Ureter (tissue), 1 donor: ENCODE measurements around the gene ANK3. TPM values are rescaled to one million over a fixed set of nuclear protein-coding genes. Genes with fewer than 3 reads are reported as not detected.

Experiments
- DNase-seq: peaks from one replicate; pipeline ENCODE4 v3.0.0-alpha.2; 2020; ENCODE audit warnings: low spot score
- total RNA-seq: library from RNA; stranded (reverse); gene quantifications from one replicate; pipeline ENCODE4 v1.2.4, GENCODE V29; 2023
- donor health status: DM: yes; HTN: yes; CAD: no.

Gene ANK3
- total RNA-seq, 1 donor from 2014 or later, result 86.0 TPM

DNA sequence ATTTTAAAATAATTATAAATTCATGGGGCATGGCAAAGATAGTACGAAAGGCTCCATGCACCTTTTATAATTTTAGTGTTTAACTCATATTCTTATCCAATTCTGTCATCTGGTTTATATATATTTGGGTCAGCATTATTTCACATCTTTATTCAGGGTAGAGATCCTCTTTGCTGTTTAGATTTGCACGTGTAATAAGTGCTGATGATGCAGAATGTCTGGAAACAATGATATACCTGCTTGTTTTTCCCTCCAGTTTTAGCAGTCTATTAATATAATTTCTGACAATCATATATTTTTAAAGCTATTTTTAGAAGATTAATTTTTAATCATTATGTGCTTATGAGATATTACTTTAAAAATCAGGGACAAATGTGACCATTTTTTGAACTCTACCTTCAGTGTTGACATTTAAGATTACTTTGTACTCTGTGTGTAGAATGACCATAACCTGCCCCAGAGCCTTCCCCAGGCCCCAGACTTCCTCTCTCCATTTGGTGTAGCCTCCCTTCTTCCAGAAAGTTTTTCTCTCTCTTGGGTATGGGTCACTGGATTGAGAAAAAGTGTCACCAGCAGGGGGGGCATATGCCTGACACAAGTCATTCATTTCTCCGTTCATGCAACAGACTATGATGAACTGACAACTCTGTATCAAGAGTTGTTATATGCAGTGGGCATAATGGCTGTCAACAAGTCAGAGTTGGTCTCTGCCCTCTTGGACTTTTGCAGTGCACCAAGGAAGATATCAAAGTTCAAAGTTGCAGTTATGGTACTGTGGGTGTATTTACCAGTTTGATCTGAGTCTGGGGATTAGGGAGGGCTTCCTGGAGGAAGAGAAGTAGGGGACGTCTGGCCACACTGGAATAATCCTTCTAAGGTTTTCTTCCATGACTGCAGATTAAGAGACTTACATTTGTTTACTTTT, 290.7 kb downstream of the ANK3 start:
- no peak for DNase-seq

DNA sequence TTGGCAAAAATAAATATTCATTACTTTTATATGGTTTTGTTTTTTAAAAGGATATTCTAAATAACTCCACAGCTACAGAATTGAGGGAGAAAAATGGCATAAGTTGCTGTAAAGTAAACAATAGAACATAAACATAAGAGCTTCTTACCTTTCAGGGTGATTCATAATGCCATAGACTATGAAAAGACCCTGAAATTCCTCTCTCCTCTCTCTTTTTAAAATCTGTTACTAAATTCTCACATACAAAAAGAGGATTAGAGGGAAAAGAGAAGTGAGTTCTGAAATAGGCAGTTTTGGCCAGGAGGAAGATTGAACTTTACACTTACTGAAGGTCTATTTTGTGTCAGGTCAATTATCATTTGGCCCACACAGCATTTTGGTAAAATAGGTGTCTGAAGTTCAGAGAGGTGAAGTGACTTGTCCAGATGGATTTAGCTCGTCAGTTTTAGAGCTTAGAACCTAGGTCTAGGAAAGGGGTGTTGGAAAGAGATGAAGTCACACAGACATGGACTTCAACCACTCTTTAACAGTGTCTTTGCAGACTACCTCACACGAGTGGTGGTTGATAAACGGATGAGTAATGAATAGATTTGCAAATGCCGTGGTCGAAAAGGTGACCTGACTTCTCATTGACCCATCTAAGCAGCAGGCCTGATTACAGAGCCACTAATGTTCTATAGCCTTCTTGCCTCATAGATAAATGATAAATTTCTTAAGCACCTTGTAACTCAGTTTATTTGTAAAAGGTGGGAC, 292.7 kb downstream of the ANK3 start:
- DNase-seq, result no peak

DNA sequence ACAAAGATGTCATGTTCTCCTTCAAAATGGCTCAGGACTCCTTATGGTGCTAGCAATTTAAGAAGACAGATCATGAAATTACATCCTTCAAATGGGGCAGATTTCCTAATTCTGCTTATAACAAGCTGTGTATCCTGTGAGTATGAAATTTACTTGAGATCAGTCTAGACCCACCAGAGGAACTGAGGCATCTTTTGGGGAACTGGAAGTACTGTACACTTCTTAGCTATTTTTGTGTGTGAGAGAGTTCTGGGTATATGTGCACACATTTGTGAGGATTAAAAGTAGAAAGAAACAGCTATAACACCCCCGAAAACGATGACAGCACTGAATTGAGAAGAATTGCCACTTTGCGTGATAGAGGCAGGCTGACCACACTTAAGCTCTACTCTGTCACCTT, 296.4 kb downstream of the ANK3 start:
- DNase-seq, result no peak

DNA sequence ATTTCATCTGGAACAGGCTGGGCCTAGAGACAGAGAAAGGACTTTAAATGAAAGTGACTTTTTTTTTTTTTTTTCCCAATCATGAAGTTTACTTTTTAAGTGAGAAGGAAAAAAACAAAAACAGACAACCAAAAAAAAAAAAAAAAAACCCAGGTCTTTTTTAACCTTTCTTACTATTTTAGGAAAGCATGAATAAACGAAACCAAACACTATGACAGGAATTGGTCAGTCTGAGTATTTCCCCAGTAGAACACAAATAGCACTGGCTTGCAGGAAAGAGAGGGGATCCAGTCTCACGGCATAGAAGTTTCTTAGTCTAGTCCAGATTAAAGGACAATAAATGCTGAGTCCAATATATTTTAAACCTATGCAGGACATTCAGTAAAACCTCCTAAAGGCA, 302.8 kb downstream of the ANK3 start:
- DNase-seq, result no peak

DNA sequence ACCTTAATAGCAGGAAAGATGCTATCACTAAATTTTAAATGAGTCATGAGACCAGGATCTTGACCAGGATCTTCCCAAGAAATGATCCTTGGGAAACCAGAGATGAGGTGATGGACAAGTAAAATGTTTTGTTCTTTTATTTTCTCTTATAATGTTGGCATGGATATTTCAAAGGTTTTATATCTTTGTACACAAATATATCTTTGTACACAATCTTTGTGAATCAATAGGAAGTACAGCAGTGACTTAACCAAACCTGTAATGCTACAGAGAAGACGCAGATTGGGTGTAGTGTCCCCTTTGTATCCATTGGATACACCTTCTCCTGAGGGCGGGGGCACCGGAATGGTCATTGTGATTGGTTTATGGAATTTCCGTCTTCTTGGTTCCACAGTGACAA, 303.3 kb downstream of the ANK3 start:
- DNase-seq, result no peak

DNA sequence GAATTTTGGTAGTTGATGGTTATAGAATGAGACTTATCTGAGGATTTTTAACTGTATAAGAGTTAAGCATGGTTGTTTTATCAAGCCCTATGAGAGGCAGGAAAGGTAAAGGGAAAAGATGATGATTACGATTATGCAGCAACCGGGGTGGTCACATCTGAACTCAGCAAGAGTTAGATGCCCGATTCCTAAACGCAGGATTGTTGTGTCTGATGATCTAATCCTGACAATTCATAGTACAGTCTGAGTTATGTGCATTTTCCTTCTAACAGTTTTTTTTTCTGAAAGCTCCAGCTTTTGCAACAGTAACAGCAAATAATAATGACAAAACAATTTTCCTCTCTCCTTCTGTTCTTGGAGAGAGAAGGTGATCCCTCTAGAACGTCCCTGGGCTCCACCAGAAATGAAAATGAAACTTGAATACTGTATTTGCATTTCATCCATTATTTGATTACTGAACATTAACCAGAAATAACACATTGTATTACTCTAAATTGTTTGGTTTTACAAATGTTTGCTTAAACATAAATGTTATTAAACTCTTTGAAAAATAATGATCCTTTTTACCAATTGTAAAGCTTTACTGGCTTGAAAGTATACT, 306.8 kb downstream of the ANK3 start:
- DNase-seq, result no peak

DNA sequence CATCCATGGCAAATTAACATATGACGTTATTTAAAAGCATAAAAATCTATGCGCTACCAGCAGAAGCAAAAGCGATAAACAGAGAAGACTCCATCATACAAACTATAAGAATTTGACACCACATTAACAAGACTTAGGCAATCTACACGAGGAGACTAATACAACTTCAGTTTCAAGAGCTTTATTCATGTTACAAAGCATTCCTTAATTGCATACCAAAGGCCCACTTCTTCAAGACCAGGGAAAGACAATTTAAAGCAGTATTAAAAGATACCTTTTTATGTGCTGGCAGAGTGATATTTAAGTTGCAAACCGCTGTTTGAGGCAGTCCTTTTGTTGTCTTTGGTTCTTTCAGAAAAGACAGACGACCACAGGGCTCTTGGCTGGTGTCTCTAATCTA, 307.3 kb downstream of the ANK3 start:
- no peak for DNase-seq

DNA sequence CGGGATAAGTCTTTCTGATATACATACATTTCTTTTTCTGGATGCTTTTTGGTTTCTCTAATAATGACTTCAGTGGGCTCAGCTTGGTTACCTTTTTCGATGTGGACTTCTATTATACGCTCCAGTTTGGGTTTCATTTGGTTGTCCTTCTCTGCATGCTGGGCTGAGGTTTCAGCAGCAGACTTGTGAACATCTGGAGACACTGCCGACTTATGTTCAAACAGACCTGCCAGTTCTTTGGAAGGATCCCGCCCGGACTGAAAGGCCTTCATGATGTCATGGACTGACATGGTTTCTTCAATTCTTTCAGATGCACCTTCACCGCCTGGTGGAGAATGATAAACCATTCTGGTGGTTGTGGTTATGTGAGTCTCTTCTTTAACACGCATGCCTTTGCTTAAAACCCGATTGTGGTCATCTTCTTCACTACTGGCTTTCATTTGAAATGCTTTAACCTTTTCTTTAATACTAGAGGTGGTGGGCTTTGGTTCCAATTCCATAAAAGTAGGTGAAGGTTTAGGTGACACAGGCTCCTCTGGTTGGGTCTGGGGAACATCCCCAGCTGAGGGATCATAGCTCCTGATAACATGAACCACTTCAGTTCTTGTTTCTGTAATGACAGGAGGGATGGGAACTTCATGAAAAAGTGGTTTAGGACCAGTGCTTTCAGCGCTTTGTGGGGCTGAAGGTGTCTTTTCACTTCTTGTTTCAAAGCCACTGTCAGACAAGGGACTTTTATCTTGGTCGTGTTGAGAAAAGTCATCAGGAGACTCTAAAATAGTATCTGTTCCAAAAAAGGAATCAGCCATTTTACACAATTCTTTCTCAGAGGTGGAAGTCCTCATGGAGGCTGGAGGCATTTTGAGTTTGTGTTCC, 315.7 kb downstream of the ANK3 start:
- no peak for DNase-seq

DNA sequence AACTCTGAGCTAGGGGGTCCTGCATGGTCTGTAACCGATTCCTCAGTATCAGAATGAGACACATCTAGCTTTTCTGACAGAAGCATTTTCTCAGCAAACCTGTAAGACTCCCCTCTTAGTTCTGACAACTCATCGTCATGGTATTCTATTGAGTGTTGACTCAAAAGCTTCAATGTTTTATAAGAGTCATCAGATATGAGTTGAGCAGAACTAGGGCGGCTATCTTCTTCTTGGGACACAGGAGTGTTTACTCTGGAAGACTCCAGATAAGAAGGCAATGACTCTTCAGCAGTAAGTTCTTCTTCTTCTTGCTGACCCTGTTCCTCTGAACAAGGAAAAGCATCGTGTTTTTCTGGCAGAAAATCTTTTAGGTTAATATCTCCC, 316.3 kb downstream of the ANK3 start:
- DNase-seq, result no peak

DNA sequence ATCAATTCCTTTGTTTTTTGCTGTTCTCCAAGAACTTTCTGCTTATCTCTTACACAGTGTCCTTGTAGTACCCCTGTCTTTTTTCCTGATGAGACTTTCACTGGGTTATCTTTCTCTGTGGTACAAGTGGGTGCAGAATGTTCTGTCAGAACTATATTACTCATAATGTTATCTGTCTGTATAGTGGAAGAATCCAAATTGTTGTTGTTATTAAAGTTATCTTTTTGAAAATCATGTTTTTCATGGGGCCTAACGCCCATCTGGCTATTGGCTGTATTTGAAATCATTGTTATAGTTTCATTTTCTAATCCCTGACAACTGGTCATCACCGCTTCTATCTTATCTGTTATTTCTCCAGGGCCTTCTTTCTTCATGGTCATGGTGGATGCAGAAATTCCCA, 320.4 kb downstream of the ANK3 start:
- no peak for DNase-seq

DNA sequence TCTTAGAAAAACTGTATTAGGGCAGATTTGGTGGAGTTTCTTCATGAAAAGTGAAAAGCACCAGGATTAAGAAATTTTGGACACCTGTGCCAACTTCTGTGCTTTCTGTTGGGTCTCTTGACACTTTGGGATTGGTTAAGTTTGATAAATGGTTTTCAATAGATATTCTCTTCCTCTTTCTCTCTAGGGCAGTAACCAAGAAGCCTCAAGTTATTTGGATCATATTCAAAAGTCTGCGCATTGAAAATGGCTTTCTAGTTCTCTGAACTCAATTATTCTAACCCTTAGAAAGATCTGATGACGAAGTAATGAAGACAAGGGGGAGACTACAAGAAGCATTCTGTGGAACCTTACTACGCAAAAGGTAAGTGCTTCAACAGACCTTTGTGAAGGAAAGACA, 339.3 kb downstream of the ANK3 start:
- DNase-seq, result no peak

DNA sequence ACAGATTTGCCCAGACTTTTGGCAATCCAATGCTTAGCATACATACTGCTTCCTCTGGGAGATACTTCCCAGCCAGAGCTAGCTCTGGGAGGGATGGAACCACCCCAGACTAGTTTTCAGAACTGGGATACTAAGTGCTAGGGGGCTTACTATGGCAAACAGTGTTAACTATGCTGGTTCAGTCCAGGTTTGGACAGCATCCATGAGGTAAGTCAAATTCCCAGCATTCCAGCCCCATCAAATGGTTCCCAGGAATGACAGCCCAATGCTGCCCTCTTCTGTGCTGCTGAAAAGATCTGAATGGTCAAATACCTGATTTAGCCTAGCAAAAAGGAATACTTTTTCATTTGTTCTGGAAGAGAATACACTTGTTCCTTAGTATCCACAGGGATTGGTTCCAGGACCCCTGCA, 341.6 kb downstream of the ANK3 start:
- no peak for DNase-seq

DNA sequence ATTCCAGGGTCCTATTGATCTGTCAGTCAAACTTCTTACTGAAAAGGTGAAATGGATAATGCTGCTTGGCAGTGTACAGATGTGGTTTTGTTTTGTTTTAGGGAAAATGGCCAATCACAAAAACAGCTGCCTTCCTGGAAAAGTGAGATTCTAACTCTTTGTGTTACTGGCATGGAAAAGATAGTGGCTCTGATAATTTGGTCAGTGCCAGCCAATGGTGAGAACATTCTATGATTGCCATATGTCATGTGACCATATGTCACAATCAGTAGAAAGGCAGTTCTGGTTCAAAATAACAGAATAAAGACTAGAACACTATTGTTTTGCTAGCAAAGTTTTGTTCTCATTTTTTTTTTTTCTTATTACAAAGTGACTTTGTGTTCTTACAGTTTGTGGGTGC, 344.1 kb downstream of the ANK3 start:
- no peak for DNase-seq

DNA sequence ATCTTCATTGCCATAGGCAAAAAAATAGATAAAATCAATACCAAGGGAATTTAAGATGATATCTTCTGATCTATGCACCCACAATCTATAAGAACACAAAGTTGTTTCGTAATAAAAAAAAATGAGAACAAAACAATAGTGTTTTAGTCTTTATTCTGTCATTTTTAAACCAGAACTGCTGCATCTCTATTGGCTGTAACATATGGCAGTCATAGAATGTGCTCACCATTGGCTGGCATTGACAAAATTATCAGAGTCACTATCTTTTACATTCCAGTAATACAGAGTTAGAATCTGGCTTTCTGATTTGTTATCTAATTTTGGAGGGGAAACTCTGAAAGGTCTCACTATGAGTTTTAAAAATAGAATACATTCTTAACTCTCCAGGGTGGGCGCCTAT, 344.7 kb downstream of the ANK3 start:
- DNase-seq, result no peak

DNA sequence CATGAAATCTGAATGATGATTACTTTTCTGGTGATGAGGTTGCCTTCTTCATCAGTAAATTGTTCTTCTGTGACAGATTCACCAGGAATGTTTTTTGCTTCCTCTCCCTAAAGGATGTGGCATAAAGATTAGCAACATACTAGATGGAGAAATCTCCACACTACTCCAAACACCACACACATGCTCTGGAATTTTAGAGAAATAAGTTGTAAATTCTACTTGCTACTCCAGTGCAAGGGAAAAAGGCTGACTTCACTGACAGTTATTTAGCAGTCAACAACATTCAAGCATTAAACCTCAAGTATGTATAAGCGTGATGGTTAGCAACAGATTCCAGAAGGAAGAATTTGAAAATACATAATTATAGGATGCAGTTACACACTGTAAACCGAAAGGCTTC, 345.4 kb downstream of the ANK3 start:
- DNase-seq, result no peak

DNA sequence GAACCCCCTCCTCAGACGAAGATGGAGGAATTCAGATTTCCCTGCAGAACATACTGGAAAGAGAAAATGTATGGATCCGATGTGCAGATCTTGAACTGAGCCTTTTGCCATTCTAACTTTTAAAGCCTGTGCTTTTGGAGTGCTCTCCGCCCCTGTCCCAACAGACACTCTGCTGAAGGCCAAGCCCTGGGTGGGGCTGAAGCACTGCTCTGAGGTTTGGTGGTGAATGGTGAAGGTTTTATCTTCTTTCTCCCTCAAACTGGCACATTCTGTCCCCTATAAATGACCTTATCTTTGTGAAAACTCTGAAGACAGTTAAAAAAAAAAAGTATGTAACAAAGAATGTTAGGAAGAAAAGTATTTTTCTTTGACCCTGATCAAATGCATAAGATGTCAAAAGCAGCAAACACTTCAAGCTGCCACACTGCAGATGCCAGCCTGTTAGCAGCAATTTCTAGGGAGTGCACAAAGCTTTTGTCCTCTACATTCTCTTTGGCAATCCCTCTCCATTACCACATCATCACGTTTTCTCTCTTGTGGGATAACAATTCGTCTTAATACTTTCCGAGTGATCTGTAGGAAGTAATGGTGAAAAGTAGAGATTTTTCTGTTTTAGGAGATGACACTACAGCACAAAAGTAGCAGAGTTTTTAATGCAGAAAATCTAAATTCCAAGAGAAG, 346.0 kb downstream of the ANK3 start:
- DNase-seq, result no peak

DNA sequence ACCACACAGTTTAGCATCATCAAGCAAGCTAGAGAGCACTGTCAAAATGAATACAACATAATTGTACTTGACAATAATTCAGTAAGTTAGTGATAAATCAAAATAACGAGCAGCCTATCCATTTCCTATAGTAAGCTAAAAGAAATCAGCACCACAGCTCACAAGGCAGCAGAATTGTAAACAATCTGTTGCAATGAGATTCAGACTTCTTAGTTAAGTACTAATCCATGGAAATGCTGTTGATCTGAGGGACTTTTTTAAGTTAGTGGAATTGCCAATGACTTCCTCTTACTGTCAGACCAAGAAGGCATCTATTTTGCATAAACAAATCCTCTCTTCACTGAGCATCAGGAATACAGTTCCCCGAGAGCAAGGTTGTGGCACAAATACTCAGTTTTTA, 346.8 kb downstream of the ANK3 start:
- no peak for DNase-seq

DNA sequence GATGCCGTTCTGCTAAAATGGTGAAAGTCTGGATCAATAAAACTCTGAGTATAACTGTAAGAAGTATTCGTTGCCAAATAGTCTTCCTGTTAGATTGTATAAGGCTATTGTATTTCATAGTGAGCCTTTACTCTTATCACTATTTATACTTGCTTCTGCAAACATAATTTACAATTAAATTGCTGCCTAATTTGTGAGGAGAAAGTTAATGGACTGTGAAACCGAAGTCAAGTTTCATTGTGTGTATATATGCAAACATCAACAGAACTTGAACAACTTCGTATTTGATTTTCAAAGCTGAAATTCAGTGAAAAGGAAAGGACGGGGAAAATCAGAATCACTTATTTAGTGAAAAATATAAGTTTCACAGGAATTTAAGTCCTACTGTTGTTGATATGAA, 347.4 kb downstream of the ANK3 start:
- DNase-seq, result no peak

DNA sequence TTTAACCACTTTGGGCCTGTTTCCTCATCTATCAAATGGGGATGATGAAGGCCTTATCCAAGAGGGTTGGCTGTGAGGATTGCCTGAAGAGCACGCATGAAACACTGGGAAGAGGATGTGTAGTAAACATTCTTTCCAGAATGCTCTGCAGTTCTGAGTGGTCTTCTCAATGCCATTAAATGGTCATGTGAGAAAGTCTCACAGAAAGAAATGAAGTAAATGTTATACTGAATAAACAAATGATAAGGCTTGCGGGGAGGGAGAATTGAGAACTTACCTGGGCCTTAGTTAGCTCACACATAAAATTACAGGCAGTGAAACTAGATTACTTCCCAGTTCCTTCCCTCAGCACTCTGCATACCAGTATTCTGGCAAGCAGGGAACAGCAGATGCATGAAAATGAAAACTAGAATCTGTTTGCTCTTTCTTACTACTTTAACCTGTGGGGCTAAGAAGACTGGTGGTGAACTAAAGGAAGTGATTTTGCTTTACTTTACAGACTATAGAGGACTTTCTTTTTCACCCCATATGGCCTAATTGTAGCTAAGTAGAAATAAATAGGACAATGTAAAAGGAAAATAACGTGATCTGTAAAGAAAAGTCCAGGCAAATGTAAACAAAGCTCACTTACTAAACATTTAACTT, 348.1 kb downstream of the ANK3 start:
- no peak for DNase-seq

DNA sequence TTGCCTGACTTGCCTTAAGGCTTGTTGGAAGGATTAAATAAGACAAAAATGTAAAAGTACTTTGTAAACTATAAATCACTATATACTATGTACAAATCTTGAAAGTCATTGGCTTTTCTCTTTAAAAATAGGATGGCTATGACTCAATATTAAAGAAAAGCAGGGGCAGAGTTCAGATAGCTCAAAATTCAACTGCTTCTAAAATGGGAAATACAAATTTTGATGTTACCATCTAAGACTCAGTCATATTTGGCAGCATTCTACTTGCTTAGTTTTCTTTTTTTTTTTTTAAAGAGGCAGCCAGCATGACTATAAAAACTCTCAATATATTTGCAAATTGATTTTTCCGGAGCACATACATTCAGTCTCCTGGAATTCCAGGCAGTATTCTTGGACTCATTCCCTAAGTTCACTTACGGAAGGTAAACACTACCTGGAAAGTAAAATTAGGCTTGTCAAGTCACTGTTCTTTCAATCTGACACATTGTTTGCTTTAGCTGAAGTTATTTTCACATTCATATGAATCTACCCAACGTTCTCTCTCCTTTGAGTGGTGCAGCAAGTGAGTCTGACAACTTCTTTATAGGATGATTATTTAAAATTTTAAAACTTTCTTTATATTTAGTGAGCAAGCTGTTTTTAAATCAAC, 349.5 kb downstream of the ANK3 start:
- no peak for DNase-seq
